Endothelial cell of umbilical vein (primary cell): ENCODE data around the gene MBOAT2. TPM values are rescaled to one million over a fixed set of nuclear protein-coding genes. Genes with fewer than 3 reads are reported as not detected.

Experiments
- BruUV-seq: library from RNA; stranded (reverse); fragments of 400-500 nt; replicated peaks from 2 replicates; lab custom pipeline; 2021; lab: Mats Ljungman, UMichigan
- CTCF ChIA-PET: fragments of 300-600, 350-600 bp; sonication (Branson Sonifier 250); formaldehyde crosslinking; loops from one replicate; lab custom pipeline; 2021; ENCODE audit warnings: antibody characterized with exemption, inconsistent platforms; lab: Charles Lee
- POLR2A ChIA-PET: fragments of 300-600, 350-600 bp; sonication (Branson Sonifier 250); formaldehyde crosslinking; loops from one replicate; lab custom pipeline; 2021; ENCODE audit warnings: antibody characterized with exemption, inconsistent platforms; lab: Charles Lee
- DNase-seq: peaks from one replicate; pipeline ENCODE4 v3.0.0-alpha.2; 2011; ENCODE audit warnings: low read depth, low spot score
- FAIRE-seq: peaks from 2 replicates; lab custom pipeline; 2011; peaks lifted over from hg19 to GRCh38; lab: Jason Lieb, UNC
- H2AFZ ChIP-seq: 2 replicates; pipeline ENCODE4 v1.6.0; 2012; ENCODE audit warnings: low read depth, low read length, control low read depth, inconsistent platforms
- H3K27ac ChIP-seq: 2 replicates; pipeline ENCODE4 v1.5.1; 2011; ENCODE audit warnings: low read depth, mild to moderate bottlenecking, control low read depth, low read length, moderate library complexity; ENCODE audit not compliant: insufficient read depth
- H3K27me3 ChIP-seq, 2 experiments: 2 replicates each; pipeline versions ENCODE4 v1.6.0 to v1.6.1; 2011; ENCODE audit warnings: low read length in 2 of 2, mixed read lengths in 1 of 2; ENCODE audit not compliant: control insufficient read depth in 2 of 2, insufficient read depth in 2 of 2
- H3K36me3 ChIP-seq, 2 experiments: 2 replicates in 1 of 2; 3 replicates in 1 of 2; pipeline ENCODE4 v1.5.1; 2011; ENCODE audit warnings: low read length in 2 of 2, mild to moderate bottlenecking in 1 of 2, moderate library complexity in 1 of 2; ENCODE audit not compliant: control insufficient read depth in 2 of 2, insufficient read depth in 2 of 2; ENCODE audit errors: extremely low read depth in 1 of 2
- H3K4me1 ChIP-seq: 3 replicates; pipeline ENCODE4 v1.5.1; 2011; ENCODE audit warnings: mild to moderate bottlenecking, low read length; ENCODE audit not compliant: control insufficient read depth, insufficient read depth; ENCODE audit errors: extremely low read depth
- H3K4me2 ChIP-seq: 2 replicates; pipeline ENCODE4 v1.6.1; 2011; ENCODE audit warnings: low read length, control low read depth, mixed read lengths; ENCODE audit not compliant: insufficient read depth
- H3K4me3 ChIP-seq, 3 experiments: fragments of 200-600 bp in 1 of 3; sonication (generic), shearing (Covaris generic) in 1 of 3; replicated peaks in 1 of 3; 2 replicates each; pipeline ENCODE4 v1.5.1; 2011 to 2016; ENCODE audit warnings: control low read depth in 3 of 3, low read length in 3 of 3, mild to moderate bottlenecking in 2 of 3, inconsistent platforms in 1 of 3, low read depth in 1 of 3, moderate library complexity in 1 of 3; ENCODE audit not compliant: insufficient read depth in 1 of 3
- H3K79me2 ChIP-seq: 2 replicates; pipeline ENCODE4 v1.6.0; 2012; ENCODE audit warnings: low read length, inconsistent platforms; ENCODE audit not compliant: control insufficient read depth, insufficient read depth
- H3K9ac ChIP-seq: replicated peaks from 2 replicates; pipeline ENCODE3; 2011; ENCODE audit warnings: low read length, control low read depth; ENCODE audit not compliant: insufficient read depth; ENCODE audit errors: extremely low read depth
- H3K9me1 ChIP-seq: replicated peaks from 3 replicates; pipeline ENCODE4 v1.6.0; 2011; ENCODE audit warnings: mild to moderate bottlenecking, low read length; ENCODE audit not compliant: control insufficient read depth, insufficient read depth; ENCODE audit errors: extremely low read depth
- H3K9me3 ChIP-seq: replicated peaks from 2 replicates; pipeline ENCODE4 v1.5.1; 2012; ENCODE audit warnings: low read length, inconsistent platforms; ENCODE audit not compliant: control insufficient read depth, insufficient read depth
- H4K20me1 ChIP-seq: replicated peaks from 2 replicates; pipeline ENCODE3; 2011; ENCODE audit warnings: mild to moderate bottlenecking, low read length; ENCODE audit not compliant: control insufficient read depth, insufficient read depth; ENCODE audit errors: extremely low read depth
- EZH2 ChIP-seq: IDR thresholded peaks from 2 replicates; pipeline ENCODE4 v1.6.1; 2012; ENCODE audit warnings: borderline replicate concordance, low read depth, mild to moderate bottlenecking, moderate library complexity, low read length, inconsistent platforms; ENCODE audit not compliant: severe bottlenecking
- FOS ChIP-seq: IDR thresholded peaks from 2 replicates; pipeline ENCODE4 v1.6.1; 2011; ENCODE audit warnings: mild to moderate bottlenecking, low read length, moderate library complexity, borderline replicate concordance; ENCODE audit not compliant: insufficient read depth
- GATA2 ChIP-seq: IDR thresholded peaks from 2 replicates; pipeline ENCODE4 v1.7.0; 2011; ENCODE audit warnings: low read depth, mild to moderate bottlenecking, moderate library complexity, mixed read lengths, low read length; ENCODE audit not compliant: insufficient read length, insufficient read depth
- JUN ChIP-seq: IDR thresholded peaks from 2 replicates; pipeline ENCODE4 v1.6.1; 2011; ENCODE audit warnings: borderline replicate concordance, low read depth; ENCODE audit not compliant: insufficient read length, insufficient read depth
- MYC ChIP-seq: IDR thresholded peaks from one replicate; pipeline ENCODE4 v1.6.1; 2011; ENCODE audit warnings: mild to moderate bottlenecking, low read depth, low read length
- POLR2A ChIP-seq: IDR thresholded peaks from 2 replicates; pipeline ENCODE4 v1.6.1; 2012; ENCODE audit warnings: low read depth, mild to moderate bottlenecking, control low read depth, low read length
- POLR2AphosphoS5 ChIP-seq: IDR thresholded peaks from 2 replicates; pipeline ENCODE4 v1.6.1; 2012; ENCODE audit warnings: low read depth, mild to moderate bottlenecking, control low read depth, low read length, moderate library complexity; ENCODE audit not compliant: insufficient read depth
- dilution Hi-C: fragments of 300-500 bp; cut with MboI; formaldehyde crosslinking; loops from one replicate; pipeline ENCODE4 v1.15.0; 2019; ENCODE audit warnings: low sequenced_read_pairs; ENCODE audit not compliant: extremely low pct_ligation_motif_present
- intact Hi-C: fragments of 100-400 bp; cut with micrococcal nuclease; formaldehyde crosslinking; loops from one replicate; pipeline ENCODE4 v1.10.0; 2022
- polyA plus RNA-seq, 4 experiments: library from polyadenylated mRNA; depleted of rRNA in 3 of 4; stranded (reverse) in 3 of 4; unstranded in 1 of 4; fragments of >200 nt; gene quantifications; 2 replicates each; pipeline versions ENCODE4 v1.2.1 to v1.2.3, GENCODE V29; 2011 to 2012; ENCODE audit warnings: missing spikeins in 1 of 4
- total RNA-seq: library from RNA; stranded (reverse); gene quantifications from 2 replicates; pipeline ENCODE4 v1.2.3, GENCODE V29; 2021
- TF ChIP-seq, protein P1 (sequence below), 2 donors: IDR thresholded peaks; 1 replicate in 1 of 2; 2 replicates in 1 of 2; pipeline ENCODE4 v1.5.1; 2011; ENCODE audit warnings: low read length in 2 of 2, mild to moderate bottlenecking in 2 of 2, moderate library complexity in 2 of 2, control low read depth in 1 of 2, inconsistent platforms in 1 of 2, low read depth in 1 of 2; ENCODE audit not compliant: insufficient read depth in 1 of 2; ENCODE audit errors: extremely low read depth in 1 of 2
- TF ChIP-seq, protein P2 (sequence below): IDR thresholded peaks from 2 replicates; pipeline ENCODE4 v1.6.1; 2011; ENCODE audit not compliant: insufficient read depth, insufficient read length

The MBOAT2 gene
- total and polyA plus RNA-seq, 2 donors (not counting 3 experiments of a cell fraction or from before 2014, with no cell fraction given): 10.9 to 22.1 TPM

DNA sequence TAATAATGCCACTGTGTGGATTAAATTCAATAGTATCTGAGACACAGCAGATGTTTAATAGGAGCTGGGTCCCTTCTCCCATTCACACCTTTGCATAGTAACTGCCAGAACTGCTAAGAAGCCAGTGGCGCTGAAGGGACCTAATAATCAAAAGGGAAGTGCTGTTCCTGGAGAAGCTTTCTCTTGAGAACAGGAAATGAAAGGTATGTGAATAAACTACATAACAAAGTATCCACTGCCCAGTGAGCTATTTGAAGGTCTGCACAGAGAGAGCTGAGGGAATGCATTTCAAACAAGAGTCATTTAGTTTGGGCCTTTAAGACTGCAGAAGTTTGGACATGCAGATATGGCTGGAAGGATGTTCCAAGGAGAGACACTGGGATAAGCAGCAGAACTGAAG lies 110.0 kb downstream of the MBOAT2 start:
- no peaks in the 10 kb centered on the region for H4K20me1 ChIP-seq
- dilution Hi-C loops: no loop called here
- H2AFZ ChIP-seq: no peak overlapping the region
- H3K9me3 ChIP-seq: no peaks in the 10 kb centered on the region
- intact Hi-C loops: no loop called here
- no peaks in the 10 kb centered on the region for H3K4me1 ChIP-seq
- no peaks in the 10 kb centered on the region for H3K9me1 ChIP-seq
- H3K9ac ChIP-seq: no peak overlapping the region
- DNase-seq (no peak), FAIRE-seq (no peak)
- ChIA-PET CTCF (no interaction called here), POLR2A (no interaction called here)
- no peaks in the 10 kb centered on the region for H3K36me3 ChIP-seq
- no peak overlapping the region for H3K4me2 ChIP-seq
- no peak overlapping the region for H3K4me3 ChIP-seq
- H3K27me3 ChIP-seq: no peaks in the 10 kb centered on the region
- no peak overlapping the region for H3K27ac ChIP-seq
- TF ChIP-seq POLR2A (no peak), EZH2 (no peak), GATA2 (no peak), MYC (no peak), JUN (no peak), FOS (no peak), POLR2AphosphoS5 (no peak)
- TF ChIP-seq, protein P1, sequence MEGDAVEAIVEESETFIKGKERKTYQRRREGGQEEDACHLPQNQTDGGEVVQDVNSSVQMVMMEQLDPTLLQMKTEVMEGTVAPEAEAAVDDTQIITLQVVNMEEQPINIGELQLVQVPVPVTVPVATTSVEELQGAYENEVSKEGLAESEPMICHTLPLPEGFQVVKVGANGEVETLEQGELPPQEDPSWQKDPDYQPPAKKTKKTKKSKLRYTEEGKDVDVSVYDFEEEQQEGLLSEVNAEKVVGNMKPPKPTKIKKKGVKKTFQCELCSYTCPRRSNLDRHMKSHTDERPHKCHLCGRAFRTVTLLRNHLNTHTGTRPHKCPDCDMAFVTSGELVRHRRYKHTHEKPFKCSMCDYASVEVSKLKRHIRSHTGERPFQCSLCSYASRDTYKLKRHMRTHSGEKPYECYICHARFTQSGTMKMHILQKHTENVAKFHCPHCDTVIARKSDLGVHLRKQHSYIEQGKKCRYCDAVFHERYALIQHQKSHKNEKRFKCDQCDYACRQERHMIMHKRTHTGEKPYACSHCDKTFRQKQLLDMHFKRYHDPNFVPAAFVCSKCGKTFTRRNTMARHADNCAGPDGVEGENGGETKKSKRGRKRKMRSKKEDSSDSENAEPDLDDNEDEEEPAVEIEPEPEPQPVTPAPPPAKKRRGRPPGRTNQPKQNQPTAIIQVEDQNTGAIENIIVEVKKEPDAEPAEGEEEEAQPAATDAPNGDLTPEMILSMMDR (IDR thresholded peaks at IDR 0.05; ENCODE audit: extremely low read depth in 1 of 2, insufficient read depth in 1 of 2, low read depth in 1 of 2, low read length in 2 of 2): no peak
- TF ChIP-seq, protein P2, sequence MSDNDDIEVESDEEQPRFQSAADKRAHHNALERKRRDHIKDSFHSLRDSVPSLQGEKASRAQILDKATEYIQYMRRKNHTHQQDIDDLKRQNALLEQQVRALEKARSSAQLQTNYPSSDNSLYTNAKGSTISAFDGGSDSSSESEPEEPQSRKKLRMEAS: no peak
- no peaks in the 10 kb centered on the region for H3K79me2 ChIP-seq
- no TSS peak for BruUV-seq
